Measurements from ENCODE around the gene HOPX.

HOPX gene

DNA sequence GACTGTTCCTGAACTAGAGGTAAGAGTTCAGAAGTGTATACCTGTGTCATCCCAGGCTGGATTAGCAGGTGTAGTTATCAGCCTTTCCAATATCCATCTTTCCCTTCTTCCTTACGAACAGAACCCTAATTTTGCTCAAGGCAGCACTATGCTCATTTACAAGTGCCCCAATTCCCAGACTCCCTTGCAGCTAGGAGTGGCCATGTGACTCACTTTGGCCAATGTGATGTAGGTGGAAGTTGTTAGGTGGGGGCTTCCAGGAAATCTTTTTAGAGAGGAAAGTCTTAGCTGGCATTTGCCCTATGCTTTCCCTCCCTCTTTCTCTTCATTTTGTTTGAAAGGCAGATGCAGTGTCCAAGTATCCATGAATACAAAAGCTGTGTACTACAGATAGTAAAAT is 34.8 kb downstream of the HOPX start:
- H3K27me3 ChIP-seq (ENCODE audit: control insufficient read depth, insufficient read depth, low read length) = no peaks in the 10 kb centered on the region
- no peak overlapping the region for H3K9ac ChIP-seq
- no peak overlapping the region for H2AFZ ChIP-seq
- H3K9me3 ChIP-seq (ENCODE audit: control insufficient read depth, low read length) = no peaks in the 10 kb centered on the region
- no peak overlapping the region for H3K27ac ChIP-seq
- no peaks in the 10 kb centered on the region for H3K79me2 ChIP-seq
- H3K4me3 ChIP-seq (ENCODE audit: low read depth, low read length) = no peak overlapping the region
- TF ChIP-seq, protein P1, sequence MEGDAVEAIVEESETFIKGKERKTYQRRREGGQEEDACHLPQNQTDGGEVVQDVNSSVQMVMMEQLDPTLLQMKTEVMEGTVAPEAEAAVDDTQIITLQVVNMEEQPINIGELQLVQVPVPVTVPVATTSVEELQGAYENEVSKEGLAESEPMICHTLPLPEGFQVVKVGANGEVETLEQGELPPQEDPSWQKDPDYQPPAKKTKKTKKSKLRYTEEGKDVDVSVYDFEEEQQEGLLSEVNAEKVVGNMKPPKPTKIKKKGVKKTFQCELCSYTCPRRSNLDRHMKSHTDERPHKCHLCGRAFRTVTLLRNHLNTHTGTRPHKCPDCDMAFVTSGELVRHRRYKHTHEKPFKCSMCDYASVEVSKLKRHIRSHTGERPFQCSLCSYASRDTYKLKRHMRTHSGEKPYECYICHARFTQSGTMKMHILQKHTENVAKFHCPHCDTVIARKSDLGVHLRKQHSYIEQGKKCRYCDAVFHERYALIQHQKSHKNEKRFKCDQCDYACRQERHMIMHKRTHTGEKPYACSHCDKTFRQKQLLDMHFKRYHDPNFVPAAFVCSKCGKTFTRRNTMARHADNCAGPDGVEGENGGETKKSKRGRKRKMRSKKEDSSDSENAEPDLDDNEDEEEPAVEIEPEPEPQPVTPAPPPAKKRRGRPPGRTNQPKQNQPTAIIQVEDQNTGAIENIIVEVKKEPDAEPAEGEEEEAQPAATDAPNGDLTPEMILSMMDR (IDR thresholded peaks at IDR 0.05) = no peak
- H3K36me3 ChIP-seq (ENCODE audit: control insufficient read depth, insufficient read depth, low read length) = no peaks in the 10 kb centered on the region
- H3K4me2 ChIP-seq (ENCODE audit: low read length) = no peak overlapping the region
- H3K4me1 ChIP-seq = no peaks in the 10 kb centered on the region

DNA sequence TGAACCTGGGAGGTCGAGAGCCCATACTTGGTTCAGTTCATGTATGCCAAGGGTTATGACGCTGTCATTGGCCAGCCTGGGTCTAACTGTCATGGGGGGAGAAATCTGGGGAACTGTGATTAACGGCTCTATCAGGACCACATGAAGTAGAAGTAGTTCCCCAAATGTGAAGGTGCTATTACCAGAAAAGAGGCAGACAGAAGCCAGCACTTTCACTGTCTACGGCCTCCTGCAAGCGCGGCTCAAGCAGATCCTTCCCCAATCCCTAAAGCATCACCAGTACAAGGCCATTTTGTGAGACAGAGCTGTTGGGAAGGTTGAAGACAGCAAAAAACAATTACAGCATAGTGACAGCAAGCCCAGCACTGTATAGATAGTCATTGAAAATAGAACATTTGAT is 37.5 kb downstream of the HOPX start:
- Histone ChIP-seq H2AFZ (no peak overlapping the region), H3K27me3 (ENCODE audit: control insufficient read depth, insufficient read depth, low read length) (no peaks in the 10 kb centered on the region), H3K9ac (no peak overlapping the region), H3K36me3 (ENCODE audit: control insufficient read depth, insufficient read depth, low read length) (no peaks in the 10 kb centered on the region), H3K4me2 (ENCODE audit: low read length) (no peak overlapping the region), H3K9me3 (ENCODE audit: control insufficient read depth, low read length) (no peaks in the 10 kb centered on the region), H3K79me2 (no peaks in the 10 kb centered on the region), H3K4me3 (ENCODE audit: low read depth, low read length) (no peak overlapping the region), H3K27ac (no peak overlapping the region), H3K4me1 (no peaks in the 10 kb centered on the region)
- TF ChIP-seq, protein P1 (IDR thresholded peaks at IDR 0.05) = no peak

DNA sequence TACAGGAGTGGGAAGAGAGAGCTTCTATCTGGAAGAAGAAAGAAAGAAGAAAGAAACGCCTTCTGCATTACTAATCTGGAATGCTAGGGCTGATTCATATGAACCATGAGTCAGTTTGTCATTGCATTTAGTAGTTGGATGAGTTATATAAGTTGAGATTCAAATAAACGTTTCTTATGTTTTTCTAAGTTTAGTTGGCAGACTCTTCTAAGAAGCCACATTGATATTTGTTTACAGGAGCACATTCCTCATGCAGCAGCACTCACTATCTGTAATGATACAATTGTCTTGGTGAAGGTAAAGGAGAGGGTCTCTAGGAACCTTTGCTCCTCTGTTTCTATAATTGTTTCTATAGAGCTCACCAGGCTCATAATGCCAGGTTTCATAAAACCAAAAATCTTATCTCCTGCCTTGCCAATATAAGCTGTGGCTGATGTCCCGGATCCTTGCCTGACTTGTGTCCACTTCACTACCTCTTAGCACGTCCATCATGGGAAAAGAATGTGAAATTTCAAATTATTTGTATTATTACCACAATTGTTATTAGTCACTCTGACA is 39.5 kb downstream of the HOPX start:
- no peak overlapping the region for H3K27ac ChIP-seq
- H3K9ac ChIP-seq = no peak overlapping the region
- no peaks in the 10 kb centered on the region for H3K27me3 ChIP-seq (ENCODE audit: control insufficient read depth, insufficient read depth, low read length)
- no peak overlapping the region for H3K4me3 ChIP-seq (ENCODE audit: low read depth, low read length)
- H3K36me3 ChIP-seq (ENCODE audit: control insufficient read depth, insufficient read depth, low read length) = no peaks in the 10 kb centered on the region
- no peak overlapping the region for H2AFZ ChIP-seq
- no peaks in the 10 kb centered on the region for H3K4me1 ChIP-seq
- H3K9me3 ChIP-seq (ENCODE audit: control insufficient read depth, low read length) = no peaks in the 10 kb centered on the region
- no peak overlapping the region for H3K4me2 ChIP-seq (ENCODE audit: low read length)
- TF ChIP-seq, protein P1 (IDR thresholded peaks at IDR 0.05) = no peak
- no peaks in the 10 kb centered on the region for H3K79me2 ChIP-seq

DNA sequence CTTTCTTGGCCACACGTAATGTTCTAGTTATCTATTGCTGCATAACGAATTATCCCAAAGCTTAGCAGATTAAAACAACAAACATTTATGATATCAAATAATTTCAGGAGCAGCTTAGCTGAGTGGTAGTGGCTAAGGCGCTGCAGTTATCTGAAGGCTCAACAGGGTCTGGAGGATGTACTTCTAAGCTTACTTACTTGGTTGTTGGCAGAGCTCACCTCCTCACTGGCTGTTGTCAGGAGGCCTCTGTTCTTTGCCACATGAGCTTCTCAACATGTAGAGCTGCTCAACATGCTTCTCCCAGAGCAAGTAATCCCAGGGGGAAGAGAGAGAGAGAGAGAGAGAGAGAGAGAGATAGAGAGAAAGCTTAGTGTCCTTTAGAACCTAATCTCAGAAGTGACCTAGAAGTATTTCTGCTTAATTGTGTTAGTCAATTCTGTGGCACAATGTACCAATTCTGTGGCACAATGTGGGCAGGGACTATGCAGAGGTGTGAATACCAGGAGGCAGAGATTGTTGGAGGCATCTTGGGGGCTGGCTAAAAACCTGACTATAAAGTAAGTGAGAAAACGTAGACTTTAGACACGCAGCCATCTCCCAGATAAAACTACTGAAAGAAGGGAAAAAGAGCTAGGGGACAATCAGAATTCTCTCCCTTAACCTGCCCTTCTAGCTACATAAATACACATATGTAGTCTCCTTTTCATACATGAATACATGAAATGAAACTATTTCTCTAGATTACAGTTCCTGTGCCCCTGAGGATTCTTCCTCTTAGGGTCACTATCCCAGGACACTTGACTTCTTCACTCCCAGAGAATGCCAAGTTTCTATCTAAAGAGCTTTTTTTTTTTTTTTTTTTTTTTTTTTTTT is 40.2 kb downstream of the HOPX start:
- Histone ChIP-seq H3K9ac (no peak overlapping the region), H3K4me1 (no peaks in the 10 kb centered on the region), H3K36me3 (ENCODE audit: control insufficient read depth, insufficient read depth, low read length) (no peaks in the 10 kb centered on the region), H3K4me3 (ENCODE audit: low read depth, low read length) (no peak overlapping the region), H3K4me2 (ENCODE audit: low read length) (no peak overlapping the region), H3K27ac (no peak overlapping the region), H3K9me3 (ENCODE audit: control insufficient read depth, low read length) (no peaks in the 10 kb centered on the region), H3K79me2 (no peaks in the 10 kb centered on the region), H2AFZ (no peak overlapping the region), H3K27me3 (ENCODE audit: control insufficient read depth, insufficient read depth, low read length) (no peaks in the 10 kb centered on the region)
- TF ChIP-seq, protein P1 (IDR thresholded peaks at IDR 0.05) = no peak
